MM.1S (cell line): ENCODE results near the gene CNTN5.

Experiments used
- DNase-seq: peaks from one replicate; pipeline ENCODE4 v3.0.0-alpha.2; 2015
- H2AFZ ChIP-seq: fragments of 300-600 bp; sonication (generic); 2 replicates; pipeline ENCODE4 v1.6.0; 2016; ENCODE audit warnings: antibody characterized with exemption, low read length
- H3F3A ChIP-seq: fragments of 300-600 bp; sonication (generic); 2 replicates; pipeline ENCODE4 v1.6.1; 2016; ENCODE audit warnings: mild to moderate bottlenecking, antibody characterized with exemption, low read length, moderate library complexity, mixed read lengths; ENCODE audit not compliant: insufficient read depth
- H3K27ac ChIP-seq: fragments of 300-600 bp; sonication (generic); 2 replicates; pipeline ENCODE4 v1.5.1; 2016; ENCODE audit warnings: mild to moderate bottlenecking, low read length
- H3K27me3 ChIP-seq: fragments of 300-600 bp; sonication (generic); replicated peaks from 2 replicates; pipeline ENCODE4 v1.6.0; 2016; ENCODE audit warnings: low read length; ENCODE audit not compliant: insufficient read depth
- H3K36me3 ChIP-seq: fragments of 300-600 bp; sonication (generic); replicated peaks from 2 replicates; pipeline ENCODE4 v1.6.1; 2016; ENCODE audit warnings: mild to moderate bottlenecking, low read length, mixed read lengths; ENCODE audit not compliant: insufficient read depth
- H3K4me1 ChIP-seq: fragments of 300-600 bp; sonication (generic); 2 replicates; pipeline ENCODE4 v1.6.1; 2016; ENCODE audit warnings: low read length, mixed read lengths
- H3K4me2 ChIP-seq: fragments of 300-600 bp; sonication (generic); 2 replicates; pipeline ENCODE4 v1.6.0; 2016; ENCODE audit warnings: low read depth, low read length
- H3K4me3 ChIP-seq: fragments of 300-600 bp; sonication (generic); 2 replicates; pipeline ENCODE4 v1.5.1; 2016; ENCODE audit warnings: low read length, mixed read lengths
- H3K79me2 ChIP-seq: fragments of 300-600 bp; sonication (generic); 2 replicates; pipeline ENCODE4 v1.6.1; 2016; ENCODE audit warnings: mixed run types, low read length, mixed read lengths
- H3K9ac ChIP-seq: fragments of 300-600 bp; sonication (generic); 2 replicates; pipeline ENCODE4 v1.6.1; 2016; ENCODE audit warnings: low read length, mixed read lengths
- H3K9me2 ChIP-seq: fragments of 300-600 bp; sonication (generic); replicated peaks from 2 replicates; pipeline ENCODE4 v1.6.1; 2016; ENCODE audit warnings: mild to moderate bottlenecking, low read length, mixed read lengths; ENCODE audit not compliant: insufficient read depth
- H3K9me3 ChIP-seq: fragments of 300-600 bp; sonication (generic); replicated peaks from 2 replicates; pipeline ENCODE4 v1.6.1; 2016; ENCODE audit warnings: mild to moderate bottlenecking, low read length, mixed read lengths; ENCODE audit not compliant: insufficient read depth
- H4K20me1 ChIP-seq: fragments of 300-600 bp; sonication (generic); 2 replicates; pipeline ENCODE4 v1.6.1; 2016; ENCODE audit warnings: mild to moderate bottlenecking, low read length, moderate library complexity, mixed read lengths; ENCODE audit not compliant: insufficient read depth
- CTCF ChIP-seq: fragments of 300-600 bp; sonication (generic); IDR thresholded peaks from 2 replicates; pipeline ENCODE4 v1.5.1; 2016; ENCODE audit warnings: antibody characterized with exemption, low read length, mixed read lengths
- EZH2 ChIP-seq: fragments of 300-600 bp; sonication (generic); optimal IDR thresholded peaks from 2 replicates; pipeline ENCODE3; 2017; ENCODE audit warnings: low read depth, mild to moderate bottlenecking, antibody characterized with exemption, low read length, mixed read lengths
- EZH2phosphoT487 ChIP-seq: fragments of 300-600 bp; sonication (generic); IDR thresholded peaks from 2 replicates; pipeline ENCODE4 v1.6.1; 2018; ENCODE audit warnings: antibody characterized with exemption, low read length

CNTN5 gene

GRCh38 chr11:100098560-100098959 lies 1077.8 kb downstream of the CNTN5 start:
- no peaks in the 10 kb centered on the region for H3K79me2 ChIP-seq
- no peak overlapping the region for H3K4me2 ChIP-seq
- H3K4me3 ChIP-seq = no peak overlapping the region
- TF ChIP-seq CTCF (no peak), EZH2 (no peak), EZH2phosphoT487 (no peak)
- no peak overlapping the region for H2AFZ ChIP-seq
- H3K4me1 ChIP-seq = no peaks in the 10 kb centered on the region
- DNase-seq = no peak
- no peaks in the 10 kb centered on the region for H3F3A ChIP-seq
- no peaks in the 10 kb centered on the region for H3K27me3 ChIP-seq
- H3K9me3 ChIP-seq = no peaks in the 10 kb centered on the region
- H4K20me1 ChIP-seq = no peaks in the 10 kb centered on the region
- H3K27ac ChIP-seq = no peak overlapping the region
- no peaks in the 10 kb centered on the region for H3K9me2 ChIP-seq
- H3K36me3 ChIP-seq = no peaks in the 10 kb centered on the region
- H3K9ac ChIP-seq = no peak overlapping the region

- Histone ChIP-seq H3K79me2 (no peaks in the 10 kb centered on the region), H3K9me3 (no peaks in the 10 kb centered on the region), H3K9me2 (no peaks in the 10 kb centered on the region), H3K27me3 (no peaks in the 10 kb centered on the region), H3K27ac (no peak overlapping the region), H3F3A (no peaks in the 10 kb centered on the region), H3K9ac (no peak overlapping the region), H3K4me3 (no peak overlapping the region), H4K20me1 (no peaks in the 10 kb centered on the region), H3K4me1 (no peaks in the 10 kb centered on the region), H3K36me3 (no peaks in the 10 kb centered on the region), H3K4me2 (no peak overlapping the region), H2AFZ (no peak overlapping the region)
- DNase-seq = no peak
- TF ChIP-seq EZH2 (no peak), EZH2phosphoT487 (no peak), CTCF (no peak)
These were observed 1084.7 kb downstream of the CNTN5 start for GRCh38 chr11:100105255-100105981.

- H3K9me3 ChIP-seq = no peaks in the 10 kb centered on the region
- no peak for DNase-seq
These were observed 1085.2 kb downstream of the CNTN5 start for GRCh38 chr11:100105982-100106358.

More at GRCh38 chr11:100105982-100106358, 1085.2 kb downstream of the CNTN5 start:
- no peaks in the 10 kb centered on the region for H3K27me3 ChIP-seq
- H3F3A ChIP-seq = no peaks in the 10 kb centered on the region
- no peak overlapping the region for H3K4me3 ChIP-seq
- no peak overlapping the region for H3K27ac ChIP-seq
- TF ChIP-seq CTCF (no peak), EZH2 (no peak)
- no peaks in the 10 kb centered on the region for H3K36me3 ChIP-seq
- no peaks in the 10 kb centered on the region for H3K79me2 ChIP-seq
- H3K9me2 ChIP-seq = no peaks in the 10 kb centered on the region
- H3K9ac ChIP-seq = no peak overlapping the region
- H4K20me1 ChIP-seq = no peaks in the 10 kb centered on the region
- no peaks in the 10 kb centered on the region for H3K4me1 ChIP-seq
- H3K4me2 ChIP-seq = no peak overlapping the region
- no peak overlapping the region for H2AFZ ChIP-seq
